HepG2 (cell line): ENCODE data around the gene TIMM9. TPM values are rescaled to one million over a fixed set of nuclear protein-coding genes. Genes with fewer than 3 reads are reported as not detected.
A peak's percentile ranks its signal among the peaks of the same experiment; 100 is the strongest.

ENCODE experiments used
- ATAC-seq: fragments of 200-7000 bp; cut with Tn5 transposase; 3 replicates; pipeline ENCODE4 v1.9.1; 2020; ENCODE audit warnings: mild to moderate bottlenecking, moderate library complexity
- BruUV-seq: library from RNA; stranded (reverse); fragments of 400-500 nt; replicated peaks from 2 replicates; lab custom pipeline; 2021; lab: Mats Ljungman, UMichigan
- CTCF ChIA-PET: fragments of 300-600 bp; formaldehyde crosslinking; extraction: SDS; loops from one replicate; lab custom pipeline; 2021; ENCODE audit warnings: low total read pairs, inconsistent platforms, low intra/inter-chr PET ratio; lab: Yijun Ruan, JAX
- POLR2A ChIA-PET: fragments of 350-600 bp; sonication (Branson Sonifier 250); formaldehyde crosslinking; loops from one replicate; lab custom pipeline; 2020; ENCODE audit warnings: antibody characterized with exemption, inconsistent platforms; lab: Yijun Ruan, JAX
- DNase-seq: peaks from one replicate; pipeline ENCODE4 v3.0.0-alpha.2; 2015; ENCODE audit warnings: low spot score
- FAIRE-seq: peaks from 3 replicates; lab custom pipeline; 2011; peaks lifted over from hg19 to GRCh38; lab: Jason Lieb, UNC
- H2AFZ ChIP-seq: one replicate; pipeline ENCODE4 v1.6.1; 2011; ENCODE audit warnings: low read length, inconsistent platforms
- H3K27ac ChIP-seq: fragments of 300-600 bp; 3 replicates; pipeline ENCODE4 v1.8.0; 2011; ENCODE audit warnings: mixed run types, mild to moderate bottlenecking, mixed read lengths, low read length, inconsistent platforms; ENCODE audit not compliant: insufficient read depth; ENCODE audit errors: extremely low read length
- H3K27me3 ChIP-seq, 2 experiments: fragments of 200-600 bp in 1 of 2; 2 replicates in 1 of 2; 3 replicates in 1 of 2; pipeline versions ENCODE4 v1.6.0 to v1.8.0; 2011; ENCODE audit warnings: low read length in 2 of 2, mild to moderate bottlenecking in 2 of 2, moderate library complexity in 2 of 2, inconsistent platforms in 1 of 2; ENCODE audit not compliant: insufficient read depth in 2 of 2, control insufficient read depth in 1 of 2
- H3K36me3 ChIP-seq, 2 experiments: fragments of 200-600 bp in 1 of 2; replicated peaks in 1 of 2; 2 replicates in 1 of 2; 3 replicates in 1 of 2; pipeline versions ENCODE4 v1.5.1 to v1.8.0; 2011; ENCODE audit warnings: low read length in 2 of 2, inconsistent platforms in 1 of 2; ENCODE audit not compliant: insufficient read depth in 2 of 2, control insufficient read depth in 1 of 2
- H3K4me1 ChIP-seq: 2 replicates; pipeline ENCODE4 v1.5.1; 2012; ENCODE audit warnings: low read length, inconsistent platforms; ENCODE audit not compliant: insufficient read depth
- H3K4me2 ChIP-seq: 2 replicates; pipeline ENCODE4 v1.6.0; 2011; ENCODE audit warnings: low read depth, low read length, inconsistent platforms
- H3K4me3 ChIP-seq, 3 experiments: fragments of 200-600 bp in 1 of 3; sonication (generic), shearing (Covaris generic) in 1 of 3; replicated peaks in 1 of 3; 2 replicates each; pipeline ENCODE4 v1.5.1; 2011 to 2016; ENCODE audit warnings: low read length in 3 of 3, inconsistent platforms in 2 of 3, low read depth in 2 of 3, mild to moderate bottlenecking in 2 of 3, control low read depth in 1 of 3, mixed read lengths in 1 of 3; ENCODE audit not compliant: insufficient read depth in 1 of 3
- H3K79me2 ChIP-seq: one replicate; pipeline ENCODE4 v1.6.1; 2011; ENCODE audit warnings: low read length, inconsistent platforms; ENCODE audit not compliant: insufficient read depth
- H3K9ac ChIP-seq: 2 replicates; pipeline ENCODE4 v1.6.0; 2011; ENCODE audit warnings: mild to moderate bottlenecking, low read depth, low read length, inconsistent platforms; ENCODE audit not compliant: insufficient read depth
- H3K9me3 ChIP-seq: 2 replicates; pipeline ENCODE4 v1.5.1; 2012; ENCODE audit warnings: mild to moderate bottlenecking, low read length
- H4K20me1 ChIP-seq: 2 replicates; pipeline ENCODE4 v1.6.0; 2011; ENCODE audit warnings: inconsistent platforms, mild to moderate bottlenecking, low read length, moderate library complexity; ENCODE audit not compliant: insufficient read depth
- EED ChIP-seq: sonication (generic); formaldehyde crosslinking; IDR thresholded peaks from 2 replicates; pipeline ENCODE4 v1.5.0; 2020; ENCODE audit warnings: mild to moderate bottlenecking, missing genetic modification reagents
- ESRRA ChIP-seq: sonication (generic); formaldehyde crosslinking; IDR thresholded peaks from 2 replicates; pipeline ENCODE4 v1.5.1; 2020; ENCODE audit warnings: mild to moderate bottlenecking, low read depth, missing genetic modification reagents
- ETV6 ChIP-seq: sonication (generic); formaldehyde crosslinking; conservative IDR thresholded peaks from 2 replicates; pipeline ENCODE4 v1.4.0; 2020; ENCODE audit warnings: missing genetic modification reagents
- HMG20B ChIP-seq: conservative IDR thresholded peaks from 2 replicates; pipeline ENCODE4 v1.6.1; 2016; ENCODE audit warnings: missing genetic modification reagents, missing compliant biosample characterization
- MEF2D ChIP-seq: sonication (generic); formaldehyde crosslinking; IDR thresholded peaks from 2 replicates; pipeline ENCODE4 v1.5.1; 2020; ENCODE audit warnings: mild to moderate bottlenecking, missing genetic modification reagents
- NFE2 ChIP-seq: sonication (generic); formaldehyde crosslinking; IDR thresholded peaks from 2 replicates; pipeline ENCODE4 v1.4.0; 2020; ENCODE audit warnings: missing genetic modification reagents
- STAG1 ChIP-seq: sonication (generic); formaldehyde crosslinking; IDR thresholded peaks from 2 replicates; pipeline ENCODE4 v1.4.0; 2020; ENCODE audit warnings: missing genetic modification reagents
- ZNF367 ChIP-seq: sonication (generic); formaldehyde crosslinking; IDR thresholded peaks from 2 replicates; pipeline ENCODE4 v1.4.0; 2020; ENCODE audit warnings: missing genetic modification reagents, borderline replicate concordance
- ZNF543 ChIP-seq: sonication (generic); formaldehyde crosslinking; IDR thresholded peaks from 2 replicates; pipeline ENCODE4 v1.4.0; 2020; ENCODE audit warnings: mild to moderate bottlenecking, missing genetic modification reagents
- ZNF562 ChIP-seq: sonication (generic); formaldehyde crosslinking; IDR thresholded peaks from 2 replicates; pipeline ENCODE4 v1.8.0; 2022; ENCODE audit warnings: missing genetic modification reagents, borderline replicate concordance
- WGBS: methylation state at CpG from one replicate; pipeline ENCODE4 v1.1.6; 2017; ENCODE audit warnings: low lambda C conversion rate; 5-methylcytosine and 5-hydroxymethylcytosine counted together
- in situ Hi-C: cut with HindIII; loops from 2 replicates; pipeline ENCODE4 v1.10.0; 2017; ENCODE audit warnings: low pct_unique_long_range_greater_than_20kb; ENCODE audit not compliant: extremely low pct_ligation_motif_present
- intact Hi-C: fragments of 100-400 bp; cut with micrococcal nuclease; formaldehyde crosslinking; loops from one replicate; pipeline ENCODE4 v1.10.0; 2022; ENCODE audit not compliant: unreplicated experiment
- polyA plus RNA-seq, 8 experiments: library from polyadenylated mRNA; depleted of rRNA in 3 of 8; stranded (reverse) in 7 of 8; unstranded in 1 of 8; fragments of >200 nt; fragmentation: Illumina TruSeq in 4 of 8; extraction: Trizol in 4 of 8; gene quantifications; 2 replicates each; pipeline versions ENCODE4 v1.2.1 to v1.2.3, GENCODE V29; 2011 to 2016; ENCODE audit warnings: low read depth in 4 of 8, missing spikeins in 1 of 8, mixed read lengths in 1 of 8; ENCODE audit not compliant: insufficient read depth in 1 of 8
- total RNA-seq, 5 experiments: library from RNA; depleted of rRNA; stranded (reverse); fragments of >200 nt; fragmentation: Illumina TruSeq; extraction: Trizol; gene quantifications; 2 replicates each; pipeline ENCODE4 v1.2.3, GENCODE V29; 2016; ENCODE audit warnings: low read depth in 1 of 5
- TF ChIP-seq, protein P1 (sequence below): sonication (generic); formaldehyde crosslinking; IDR thresholded peaks from 2 replicates; pipeline ENCODE4 v1.4.0; 2020; ENCODE audit warnings: missing genetic modification reagents
- TF ChIP-seq, protein P2 (sequence below): sonication (generic); formaldehyde crosslinking; IDR thresholded peaks from 2 replicates; pipeline ENCODE4 v1.4.0; 2020; ENCODE audit warnings: missing genetic modification reagents
- TF ChIP-seq, protein P3 (sequence below): sonication (generic); formaldehyde crosslinking; IDR thresholded peaks from 2 replicates; pipeline ENCODE4 v1.5.0; 2020; ENCODE audit warnings: missing genetic modification reagents, mild to moderate bottlenecking, borderline replicate concordance
- TF ChIP-seq, protein P4 (sequence below): sonication (generic); formaldehyde crosslinking; IDR thresholded peaks from 2 replicates; pipeline ENCODE4 v1.5.0; 2020; ENCODE audit warnings: mild to moderate bottlenecking, missing genetic modification reagents, moderate library complexity

TIMM9 gene
- total and polyA plus RNA-seq, 2 of the 13 experiments (the other 11 are each of a cell fraction or from before 2014, with no cell fraction given): 30.5 to 42.5 TPM

DNA sequence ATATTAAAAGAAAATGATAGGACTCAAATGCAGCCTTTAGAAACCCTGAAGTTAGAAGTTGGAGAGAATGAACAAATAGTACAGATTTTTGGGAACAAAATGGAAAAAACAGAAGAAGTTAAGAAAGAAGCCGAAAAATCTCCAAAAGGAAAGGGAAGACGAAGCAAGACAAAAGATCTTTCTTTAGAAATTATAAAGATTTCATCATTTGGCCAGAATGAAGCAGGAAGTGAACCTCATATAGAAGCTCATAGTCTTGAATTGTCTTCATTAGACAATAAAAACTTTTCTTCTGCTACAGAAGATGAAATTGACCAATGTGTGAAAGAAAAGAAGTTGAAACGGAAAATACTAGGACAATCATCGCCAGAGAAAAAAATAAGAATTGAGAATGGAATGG is 63.0 kb downstream of the TIMM9 start (continued):
- TF ChIP-seq NFE2 (no peak), EED (no peak), ZNF543 (CRISPR knock-in tag) (no peak), HMG20B (CRISPR knock-in tag) (no peak), ZNF367 (CRISPR knock-in tag) (no peak), MEF2D (CRISPR knock-in tag) (no peak), ZNF562 (CRISPR knock-in tag) (no peak)
- TF ChIP-seq, protein P1, sequence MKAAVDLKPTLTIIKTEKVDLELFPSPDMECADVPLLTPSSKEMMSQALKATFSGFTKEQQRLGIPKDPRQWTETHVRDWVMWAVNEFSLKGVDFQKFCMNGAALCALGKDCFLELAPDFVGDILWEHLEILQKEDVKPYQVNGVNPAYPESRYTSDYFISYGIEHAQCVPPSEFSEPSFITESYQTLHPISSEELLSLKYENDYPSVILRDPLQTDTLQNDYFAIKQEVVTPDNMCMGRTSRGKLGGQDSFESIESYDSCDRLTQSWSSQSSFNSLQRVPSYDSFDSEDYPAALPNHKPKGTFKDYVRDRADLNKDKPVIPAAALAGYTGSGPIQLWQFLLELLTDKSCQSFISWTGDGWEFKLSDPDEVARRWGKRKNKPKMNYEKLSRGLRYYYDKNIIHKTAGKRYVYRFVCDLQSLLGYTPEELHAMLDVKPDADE (CRISPR knock-in tag): no peak
- TF ChIP-seq, protein P2, sequence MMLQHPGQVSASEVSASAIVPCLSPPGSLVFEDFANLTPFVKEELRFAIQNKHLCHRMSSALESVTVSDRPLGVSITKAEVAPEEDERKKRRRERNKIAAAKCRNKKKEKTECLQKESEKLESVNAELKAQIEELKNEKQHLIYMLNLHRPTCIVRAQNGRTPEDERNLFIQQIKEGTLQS (CRISPR knock-in tag): no peak
- TF ChIP-seq, protein P3, sequence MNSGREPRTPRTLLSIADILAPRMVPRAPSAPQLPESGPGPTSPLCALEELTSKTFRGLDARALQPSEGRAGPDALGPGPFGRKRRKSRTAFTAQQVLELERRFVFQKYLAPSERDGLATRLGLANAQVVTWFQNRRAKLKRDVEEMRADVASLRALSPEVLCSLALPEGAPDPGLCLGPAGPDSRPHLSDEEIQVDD (CRISPR knock-in tag): no peak

DNA sequence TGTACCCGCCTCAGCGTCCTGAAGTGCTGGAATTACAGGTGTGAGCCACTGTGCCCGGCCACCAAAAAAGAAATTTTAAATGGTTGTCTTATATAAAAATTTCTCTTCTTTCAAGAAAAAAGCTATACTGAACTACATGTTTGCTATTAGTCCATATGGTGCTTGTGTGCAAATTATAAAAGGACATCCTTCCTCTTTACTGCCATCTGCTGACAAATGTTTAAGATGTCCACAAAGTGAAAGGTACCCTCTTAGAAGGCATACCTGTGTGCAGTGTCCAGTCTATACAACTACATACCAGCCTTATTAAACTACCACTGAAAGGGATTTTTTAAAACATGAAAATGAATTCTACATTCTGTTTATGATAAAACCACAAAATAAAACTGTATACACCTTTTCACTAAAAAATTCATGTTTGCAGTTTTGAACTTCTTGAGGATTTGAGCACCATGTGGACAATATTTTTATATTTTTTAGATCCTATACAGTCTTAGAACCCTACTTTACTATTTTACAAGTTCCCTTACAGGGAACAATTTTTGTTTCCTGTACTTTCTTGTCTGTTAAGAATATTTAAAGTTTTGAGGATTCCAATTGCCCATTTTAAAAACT is 64.4 kb downstream of the TIMM9 start:
- no peaks in the 10 kb centered on the region for H3K9me3 ChIP-seq
- in situ Hi-C loops: loop anchor here (25.0 kb wide), 1 partner anchor 251 kb away; no protein-coding TSS in a partner anchor
- peaks cover 7 to 59% of the 10 kb centered on the region in 2 experiments for H3K36me3 ChIP-seq
- DNase-seq (peak; percentile 41), ATAC-seq (peak; percentile 89)
- H3K27ac ChIP-seq: no peak overlapping the region
- H3K27me3 ChIP-seq: no peaks in the 10 kb centered on the region
- H3K9ac ChIP-seq: no peak overlapping the region
- no peaks in the 10 kb centered on the region for H4K20me1 ChIP-seq
- ChIA-PET POLR2A (no interaction called here), CTCF (interaction anchor here (0.8 kb wide), 1 partner anchor 255 kb away, joined by 4 read pairs; no protein-coding TSS in a partner anchor)
- no peak for TF ChIP-seq ETV6 (CRISPR knock-in tag)
- TF ChIP-seq, protein P4, sequence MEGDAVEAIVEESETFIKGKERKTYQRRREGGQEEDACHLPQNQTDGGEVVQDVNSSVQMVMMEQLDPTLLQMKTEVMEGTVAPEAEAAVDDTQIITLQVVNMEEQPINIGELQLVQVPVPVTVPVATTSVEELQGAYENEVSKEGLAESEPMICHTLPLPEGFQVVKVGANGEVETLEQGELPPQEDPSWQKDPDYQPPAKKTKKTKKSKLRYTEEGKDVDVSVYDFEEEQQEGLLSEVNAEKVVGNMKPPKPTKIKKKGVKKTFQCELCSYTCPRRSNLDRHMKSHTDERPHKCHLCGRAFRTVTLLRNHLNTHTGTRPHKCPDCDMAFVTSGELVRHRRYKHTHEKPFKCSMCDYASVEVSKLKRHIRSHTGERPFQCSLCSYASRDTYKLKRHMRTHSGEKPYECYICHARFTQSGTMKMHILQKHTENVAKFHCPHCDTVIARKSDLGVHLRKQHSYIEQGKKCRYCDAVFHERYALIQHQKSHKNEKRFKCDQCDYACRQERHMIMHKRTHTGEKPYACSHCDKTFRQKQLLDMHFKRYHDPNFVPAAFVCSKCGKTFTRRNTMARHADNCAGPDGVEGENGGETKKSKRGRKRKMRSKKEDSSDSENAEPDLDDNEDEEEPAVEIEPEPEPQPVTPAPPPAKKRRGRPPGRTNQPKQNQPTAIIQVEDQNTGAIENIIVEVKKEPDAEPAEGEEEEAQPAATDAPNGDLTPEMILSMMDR (CRISPR knock-in tag): peak; percentile 52
- no peak for TF ChIP-seq ESRRA (CRISPR knock-in tag)
- TF ChIP-seq STAG1 (CRISPR knock-in tag): peak; percentile 45
- TF ChIP-seq, all 625 proteins: peak for 2
- Histone ChIP-seq H3K4me1 (no peaks in the 10 kb centered on the region), H3K4me2 (no peak overlapping the region), H3K79me2 (no peaks in the 10 kb centered on the region), H3K4me3 (no peak overlapping the region), H2AFZ (no peak overlapping the region)
- WGBS: 98% methylated on average over 3 of the region's 3 CpGs
- FAIRE-seq: peak; percentile 77
- no TSS peak for BruUV-seq
- intact Hi-C loops: loop anchor here (1.0 kb wide), 1 partner anchor 255 kb away; no protein-coding TSS in a partner anchor
